ENCODE results near the gene S1PR3. TPM values are rescaled to one million over a fixed set of nuclear protein-coding genes. Genes with fewer than 3 reads are reported as not detected.
A peak's percentile ranks its signal among the peaks of the same experiment; 100 is the strongest.

Gene S1PR3
- total and polyA plus RNA-seq, 2 experiments from 2014 or later: 11.8 to 16.9 TPM

GRCh38 chr9:88998911-88999310 is 7.6 kb downstream of the S1PR3 start:
- Histone ChIP-seq H3K36me3 (ENCODE audit: low read depth) (no peaks in the 10 kb centered on the region), H3K4me2 (ENCODE audit: unreplicated experiment) (no peak overlapping the region), H3K9me3 (ENCODE audit: low read depth) (no peaks in the 10 kb centered on the region), H3K9me2 (ENCODE audit: insufficient read depth) (no peaks in the 10 kb centered on the region), H3K27ac (no peak overlapping the region), H3K4me3 (no peak overlapping the region), H3F3A (ENCODE audit: insufficient read depth) (peaks cover 9% of the 10 kb centered on the region; the same call in 1 of the 2 replicates), H4K20me1 (ENCODE audit: insufficient read depth) (no peaks in the 10 kb centered on the region), H3K9ac (no peak overlapping the region), H3K27me3 (replicated peaks; ENCODE audit: insufficient read depth) (no peaks in the 10 kb centered on the region), H2AFZ (no peak overlapping the region), H3K79me2 (ENCODE audit: insufficient read depth) (peaks cover 68% of the 10 kb centered on the region), H3K4me1 (ENCODE audit: insufficient read depth) (peaks cover 24% of the 10 kb centered on the region)
- in situ Hi-C loops (cut with MboI): loop anchor here (10.0 kb wide), 2 partner anchors 254 to 334 kb away; no protein-coding TSS in a partner anchor
- TF ChIP-seq EZH2phosphoT487 (IDR thresholded peaks at IDR 0.05; ENCODE audit: insufficient read depth, low read depth) (no peak), EZH2 (IDR thresholded peaks at IDR 0.05; ENCODE audit: insufficient read depth, poor library complexity, severe bottlenecking) (no peak)
- peak; percentile 57 for DNase-seq
- WGBS, 2 experiments (ENCODE audit: low coverage in 1 of 2, low lambda C conversion rate in 2 of 2, missing lambda C conversion rate in 2 of 2): 36 to 42% methylated on average over 5 to 9 of the region's 9 CpGs

DNA sequence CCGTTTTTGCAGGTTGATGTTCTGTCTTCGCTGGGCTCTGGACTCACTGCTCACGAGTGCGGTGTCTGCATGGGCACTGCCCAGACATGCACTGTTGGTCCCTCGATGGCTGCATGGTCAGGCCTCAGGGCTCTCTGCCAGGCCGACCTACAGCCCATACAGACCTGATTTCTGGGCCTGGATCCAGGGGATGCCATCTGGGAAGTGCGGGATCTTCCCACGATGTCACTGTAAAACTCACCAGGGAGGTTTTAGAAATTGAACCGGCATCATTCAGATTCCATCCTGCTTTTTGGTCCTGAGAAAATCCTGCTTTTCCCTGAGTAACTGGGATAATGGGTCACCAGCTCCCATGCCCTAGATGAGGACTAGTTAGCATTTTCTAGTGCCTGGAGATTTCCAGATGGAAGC is 9.1 kb downstream of the S1PR3 start:
- H3F3A ChIP-seq (ENCODE audit: insufficient read depth): no peaks in the 10 kb centered on the region; the same call in 1 of the 2 replicates
- 74 to 79% methylated on average over 9 of the region's 9 CpGs for WGBS, 2 experiments (ENCODE audit: low coverage in 1 of 2, low lambda C conversion rate in 2 of 2, missing lambda C conversion rate in 2 of 2)
- in situ Hi-C loops (cut with MboI): loop anchor here (5.0 to 10.0 kb wide), 2 partner anchors 274 to 408 kb away; no protein-coding TSS in a partner anchor
- no peaks in the 10 kb centered on the region for H3K9me3 ChIP-seq (ENCODE audit: low read depth)
- H3K4me3 ChIP-seq: no peak overlapping the region
- no peak overlapping the region for H2AFZ ChIP-seq
- H3K9me2 ChIP-seq (ENCODE audit: insufficient read depth): no peaks in the 10 kb centered on the region
- DNase-seq: no peak
- no peaks in the 10 kb centered on the region for H3K27me3 ChIP-seq (replicated peaks; ENCODE audit: insufficient read depth)
- H3K36me3 ChIP-seq (ENCODE audit: low read depth): no peaks in the 10 kb centered on the region
- H3K27ac ChIP-seq: no peak overlapping the region
- peaks cover 56% of the 10 kb centered on the region for H3K79me2 ChIP-seq (ENCODE audit: insufficient read depth)
- no peak for TF ChIP-seq EZH2 (IDR thresholded peaks at IDR 0.05; ENCODE audit: insufficient read depth, poor library complexity, severe bottlenecking)
- no peak for TF ChIP-seq EZH2phosphoT487 (IDR thresholded peaks at IDR 0.05; ENCODE audit: insufficient read depth, low read depth)
- H3K4me2 ChIP-seq (ENCODE audit: unreplicated experiment): peak overlapping the region; percentile 77
- 0 out of 2 replicates have a peak overlapping the region, but pooled peaks have one; percentile 44 for H3K9ac ChIP-seq
- no peaks in the 10 kb centered on the region for H4K20me1 ChIP-seq (ENCODE audit: insufficient read depth)
- peaks cover 11% of the 10 kb centered on the region for H3K4me1 ChIP-seq (ENCODE audit: insufficient read depth)

GRCh38 chr9:89000973-89001916 is 10.0 kb downstream of the S1PR3 start:
- DNase-seq: peak; percentile 94
- H3K9ac ChIP-seq: peak overlapping the region; percentile 44; the same call in 1 of the 2 replicates
- no peaks in the 10 kb centered on the region for H3K36me3 ChIP-seq (ENCODE audit: low read depth)
- H3K27me3 ChIP-seq (replicated peaks; ENCODE audit: insufficient read depth): no peaks in the 10 kb centered on the region
- H3K4me1 ChIP-seq (ENCODE audit: insufficient read depth): peaks cover 8% of the 10 kb centered on the region; the same call in 1 of the 2 replicates
- no peak overlapping the region for H3K27ac ChIP-seq
- H3K4me2 ChIP-seq (ENCODE audit: unreplicated experiment): peak overlapping the region; percentile 77
- H3K4me3 ChIP-seq: peak overlapping the region; percentile 60
- in situ Hi-C loops (cut with MboI): loop anchor here (5.0 to 10.0 kb wide), 2 partner anchors 274 to 409 kb away; no protein-coding TSS in a partner anchor
- no peaks in the 10 kb centered on the region for H3K9me2 ChIP-seq (ENCODE audit: insufficient read depth)
- H3K9me3 ChIP-seq (ENCODE audit: low read depth): no peaks in the 10 kb centered on the region
- peaks cover 47% of the 10 kb centered on the region for H3K79me2 ChIP-seq (ENCODE audit: insufficient read depth)
- H4K20me1 ChIP-seq (ENCODE audit: insufficient read depth): no peaks in the 10 kb centered on the region
- H3F3A ChIP-seq (ENCODE audit: insufficient read depth): peaks cover 8% of the 10 kb centered on the region; the same call in 1 of the 2 replicates
- WGBS, 2 experiments (ENCODE audit: low coverage in 1 of 2, low lambda C conversion rate in 2 of 2, missing lambda C conversion rate in 2 of 2): 29 to 32% methylated on average over 52 of the region's 52 CpGs
- H2AFZ ChIP-seq: peak overlapping the region; percentile 51
- no peak for TF ChIP-seq EZH2phosphoT487 (IDR thresholded peaks at IDR 0.05; ENCODE audit: insufficient read depth, low read depth)
- TF ChIP-seq EZH2 (IDR thresholded peaks at IDR 0.05; ENCODE audit: insufficient read depth, poor library complexity, severe bottlenecking): no peak

DNA sequence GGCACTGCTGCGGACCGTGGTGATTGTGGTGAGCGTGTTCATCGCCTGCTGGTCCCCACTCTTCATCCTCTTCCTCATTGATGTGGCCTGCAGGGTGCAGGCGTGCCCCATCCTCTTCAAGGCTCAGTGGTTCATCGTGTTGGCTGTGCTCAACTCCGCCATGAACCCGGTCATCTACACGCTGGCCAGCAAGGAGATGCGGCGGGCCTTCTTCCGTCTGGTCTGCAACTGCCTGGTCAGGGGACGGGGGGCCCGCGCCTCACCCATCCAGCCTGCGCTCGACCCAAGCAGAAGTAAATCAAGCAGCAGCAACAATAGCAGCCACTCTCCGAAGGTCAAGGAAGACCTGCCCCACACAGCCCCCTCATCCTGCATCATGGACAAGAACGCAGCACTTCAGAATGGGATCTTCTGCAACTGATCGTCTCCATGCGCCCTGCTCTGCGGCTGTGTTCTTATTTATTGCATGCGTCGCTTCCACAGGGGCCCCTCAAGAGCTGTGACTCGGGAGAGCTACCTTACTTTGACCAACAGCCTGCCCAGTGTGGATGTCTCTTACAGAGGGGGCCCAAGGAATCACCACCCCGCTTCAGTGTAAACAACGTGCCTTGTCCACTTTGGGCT is 10.8 kb downstream of the S1PR3 start:
- Histone ChIP-seq H3K9ac (no peak overlapping the region), H3K27me3 (replicated peaks; ENCODE audit: insufficient read depth) (no peaks in the 10 kb centered on the region), H3K4me1 (ENCODE audit: insufficient read depth) (peaks cover 8% of the 10 kb centered on the region; the same call in 1 of the 2 replicates), H3K4me3 (no peak overlapping the region), H3K36me3 (ENCODE audit: low read depth) (no peaks in the 10 kb centered on the region), H3K9me2 (ENCODE audit: insufficient read depth) (no peaks in the 10 kb centered on the region), H3K4me2 (ENCODE audit: unreplicated experiment) (no peak overlapping the region), H4K20me1 (ENCODE audit: insufficient read depth) (no peaks in the 10 kb centered on the region), H3K79me2 (ENCODE audit: insufficient read depth) (peaks cover 39% of the 10 kb centered on the region; the same call in 1 of the 2 replicates), H2AFZ (no peak overlapping the region), H3K9me3 (ENCODE audit: low read depth) (no peaks in the 10 kb centered on the region), H3K27ac (no peak overlapping the region), H3F3A (ENCODE audit: insufficient read depth) (peaks cover 11% of the 10 kb centered on the region; the same call in 1 of the 2 replicates)
- TF ChIP-seq EZH2phosphoT487 (IDR thresholded peaks at IDR 0.05; ENCODE audit: insufficient read depth, low read depth): no peak
- no peak for TF ChIP-seq EZH2 (IDR thresholded peaks at IDR 0.05; ENCODE audit: insufficient read depth, poor library complexity, severe bottlenecking)
- DNase-seq: no peak
- in situ Hi-C loops (cut with MboI): loop anchor here (5.0 to 10.0 kb wide), 2 partner anchors 273 to 410 kb away; no protein-coding TSS in a partner anchor
- WGBS, 2 experiments (ENCODE audit: low coverage in 1 of 2, low lambda C conversion rate in 2 of 2, missing lambda C conversion rate in 2 of 2): 95 to 96% methylated on average over 27 of the region's 27 CpGs
